Transverse colon (tissue), 4 donors: ENCODE data around the gene ATPAF2. TPM values are rescaled to one million over a fixed set of nuclear protein-coding genes. Genes with fewer than 3 reads are reported as not detected.
A peak's percentile ranks its signal among the peaks of the same experiment; 100 is the strongest.

ENCODE experiments used
- DNase-seq: peaks from one replicate; pipeline ENCODE4 v3.0.0-alpha.2; 2019
- H3K27ac ChIP-seq, 4 donors: fragments of 200-600 bp; sonication (generic); 2 replicates each; pipeline ENCODE4 v1.5.1; 2016 to 2018; ENCODE audit warnings: inconsistent platforms in 4 of 4
- H3K27me3 ChIP-seq: fragments of 200-600 bp; sonication (generic); 2 replicates; pipeline ENCODE4 v1.5.1; 2017; ENCODE audit warnings: inconsistent platforms
- H3K36me3 ChIP-seq, 4 donors: fragments of 200-600 bp; sonication (generic); 2 replicates each; pipeline ENCODE4 v1.5.1; 2017 to 2019; ENCODE audit warnings: inconsistent platforms in 4 of 4
- H3K4me1 ChIP-seq, 4 donors: fragments of 200-600 bp; sonication (generic); 2 replicates each; pipeline ENCODE4 v1.5.1; 2017 to 2020; ENCODE audit warnings: inconsistent platforms in 4 of 4
- H3K4me3 ChIP-seq, 4 donors: fragments of 200-600 bp; sonication (generic); 1 replicate in 1 of 4; 2 replicates in 3 of 4; pipeline versions ENCODE4 v1.5.1 to v1.6.1; 2017 to 2019; ENCODE audit warnings: inconsistent platforms in 4 of 4
- H3K9me3 ChIP-seq, 2 donors: fragments of 200-600 bp; sonication (generic); 2 replicates each; pipeline ENCODE4 v1.5.1; 2017 to 2019; ENCODE audit warnings: inconsistent platforms in 2 of 2
- CTCF ChIP-seq, 5 experiments: fragments of 200-600 bp in 3 of 5; fragments of 450-650 bp in 2 of 5; sonication (generic) in 3 of 5; IDR thresholded peaks; 1 replicate in 2 of 5; 2 replicates in 3 of 5; pipeline ENCODE4 v1.5.1; 2016 to 2017; ENCODE audit warnings: antibody characterized with exemption in 5 of 5, inconsistent platforms in 3 of 5, mild to moderate bottlenecking in 2 of 5, moderate library complexity in 1 of 5
- EP300 ChIP-seq: sonication (generic); formaldehyde crosslinking; IDR thresholded peaks from one replicate; pipeline ENCODE4 v1.6.1; 2017; ENCODE audit warnings: antibody characterized with exemption, low read depth
- POLR2A ChIP-seq: fragments of 450-650 bp; IDR thresholded peaks from one replicate; pipeline ENCODE4 v1.6.1; 2016; ENCODE audit warnings: antibody characterized with exemption, mild to moderate bottlenecking, moderate library complexity
- POLR2AphosphoS5 ChIP-seq, 3 donors: sonication (generic); formaldehyde crosslinking; IDR thresholded peaks; one replicate each; pipeline ENCODE4 v1.6.1; 2016; ENCODE audit warnings: antibody characterized with exemption in 3 of 3
- WGBS, 2 donors: methylation state at CpG; one replicate each; pipeline ENCODE4 v1.1.5; 2018; ENCODE audit warnings: low coverage in 1 of 2; 5-methylcytosine and 5-hydroxymethylcytosine counted together
- in situ Hi-C, 4 donors: fragments of 200-750 bp; cut with MboI; loops; one replicate each; pipeline versions ENCODE4 v1.15.0 to v1.15.1; 2017; ENCODE audit warnings: low sequenced_read_pairs in 3 of 4, low pct_ligation_motif_present in 1 of 4, low pct_unique_long_range_greater_than_20kb in 1 of 4
- intact Hi-C: fragments of 100-400 bp; cut with DNase I; formaldehyde crosslinking; loops from one replicate; pipeline ENCODE4 v1.15.1; 2023; ENCODE audit warnings: low total_unique reads
- total RNA-seq, 4 donors: library from RNA; depleted of rRNA; stranded (reverse); fragments of >200 nt; gene quantifications; one replicate each; pipeline ENCODE4 v1.1.0, GENCODE V29; 2016

The ATPAF2 gene
- total RNA-seq, 4 donors from 2014 or later, result 17.3 to 65.1 (median 24.7) TPM

- 71 to 80% methylated on average over 1 to 14 of the region's 14 CpGs for WGBS, 2 donors
Measured at GRCh38 chr17:17978481-17979424, 60.2 kb downstream of the ATPAF2 start.

GRCh38 chr17:17976931-17977570, 61.9 kb downstream of the ATPAF2 start:
- Histone ChIP-seq H3K4me1 (peaks cover 4 to 7% (median 6%) of the 10 kb centered on the region in 4 donors), H3K9me3 (no peaks in the 10 kb centered on the region), H3K27ac (no peak overlapping the region), H3K36me3 (no peaks in the 10 kb centered on the region), H3K4me3 (no peak overlapping the region), H3K27me3 (no peaks in the 10 kb centered on the region)
- no peak for TF ChIP-seq POLR2A
- TF ChIP-seq POLR2AphosphoS5 (IDR thresholded peaks at IDR 0.05), result no peak
- TF ChIP-seq EP300, result no peak
- no peak for TF ChIP-seq CTCF (IDR thresholded peaks at IDR 0.05)
- WGBS, 2 donors, result 85 to 89% methylated on average over 7 to 8 of the region's 10 CpGs
- in situ Hi-C loops (loop anchor here in 1 of 4 donors (10.0 kb wide), 1 partner anchor 48 kb away; no protein-coding TSS in a partner anchor), intact Hi-C loops (no loop called here)
- no peak for DNase-seq

More at GRCh38 chr17:17978481-17979424, 60.2 kb downstream of the ATPAF2 start:
- no peaks in the 10 kb centered on the region for H3K27me3 ChIP-seq
- in situ Hi-C loops, result loop anchor here in 1 of 4 donors (10.0 kb wide), 1 partner anchor 46 kb away; no protein-coding TSS in a partner anchor
- H3K4me1 ChIP-seq, result no peaks in the 10 kb centered on the region
- H3K36me3 ChIP-seq, result no peaks in the 10 kb centered on the region
- H3K9me3 ChIP-seq, result no peaks in the 10 kb centered on the region
- no peak overlapping the region for H3K27ac ChIP-seq
- intact Hi-C loops, result no loop called here
- no peak for DNase-seq
- H3K4me3 ChIP-seq, result no peak overlapping the region
- no peak for TF ChIP-seq POLR2A
- no peak for TF ChIP-seq CTCF (IDR thresholded peaks at IDR 0.05)
- no peak for TF ChIP-seq EP300
- no peak for TF ChIP-seq POLR2AphosphoS5 (IDR thresholded peaks at IDR 0.05)

GRCh38 chr17:17975436-17975835, 63.5 kb downstream of the ATPAF2 start:
- DNase-seq, result no peak
- TF ChIP-seq CTCF (IDR thresholded peaks at IDR 0.05) (no peak), EP300 (no peak), POLR2AphosphoS5 (IDR thresholded peaks at IDR 0.05) (no peak), POLR2A (no peak)
- Histone ChIP-seq H3K4me1 (peaks cover 15 to 21% (median 18%) of the 10 kb centered on the region in 4 donors), H3K27me3 (no peaks in the 10 kb centered on the region), H3K9me3 (no peaks in the 10 kb centered on the region), H3K27ac (no peak overlapping the region), H3K4me3 (no peak overlapping the region), H3K36me3 (no peaks in the 10 kb centered on the region)
- intact Hi-C loops (no loop called here), in situ Hi-C loops (loop anchor here in 1 of 4 donors (10.0 kb wide), 1 partner anchor 49 kb away; no protein-coding TSS in a partner anchor)
- WGBS, 2 donors, result 58 to 76% methylated on average over 2 to 8 of the region's 8 CpGs

GRCh38 chr17:17972952-17973254, 66.1 kb downstream of the ATPAF2 start:
- no peak for DNase-seq
- peak overlapping the region; percentile 11 to 61 (median 46) for H3K4me3 ChIP-seq
- H3K27me3 ChIP-seq, result no peaks in the 10 kb centered on the region
- TF ChIP-seq POLR2AphosphoS5 (IDR thresholded peaks at IDR 0.05) (no peak), CTCF (IDR thresholded peaks at IDR 0.05) (no peak), EP300 (no peak), POLR2A (no peak)
- WGBS, 2 donors, result 4 to 9% methylated on average over 2 to 13 of the region's 13 CpGs
- H3K4me1 ChIP-seq, result peaks cover 17 to 29% (median 19%) of the 10 kb centered on the region in 4 donors
- no peaks in the 10 kb centered on the region for H3K9me3 ChIP-seq
- peak overlapping the region; percentile 41 to 86 (median 68) for H3K27ac ChIP-seq
- in situ Hi-C loops, result loop anchor here in 1 of 4 donors (10.0 kb wide), 1 partner anchor 52 kb away; no protein-coding TSS in a partner anchor
- intact Hi-C loops, result no loop called here
- H3K36me3 ChIP-seq, result no peaks in the 10 kb centered on the region
